ENCODE results near the gene NACC1. TPM values are rescaled to one million over a fixed set of nuclear protein-coding genes. Genes with fewer than 3 reads are reported as not detected.

Gene NACC1
- total RNA-seq, 1 donor from 2014 or later, result 35.4 TPM

DNA sequence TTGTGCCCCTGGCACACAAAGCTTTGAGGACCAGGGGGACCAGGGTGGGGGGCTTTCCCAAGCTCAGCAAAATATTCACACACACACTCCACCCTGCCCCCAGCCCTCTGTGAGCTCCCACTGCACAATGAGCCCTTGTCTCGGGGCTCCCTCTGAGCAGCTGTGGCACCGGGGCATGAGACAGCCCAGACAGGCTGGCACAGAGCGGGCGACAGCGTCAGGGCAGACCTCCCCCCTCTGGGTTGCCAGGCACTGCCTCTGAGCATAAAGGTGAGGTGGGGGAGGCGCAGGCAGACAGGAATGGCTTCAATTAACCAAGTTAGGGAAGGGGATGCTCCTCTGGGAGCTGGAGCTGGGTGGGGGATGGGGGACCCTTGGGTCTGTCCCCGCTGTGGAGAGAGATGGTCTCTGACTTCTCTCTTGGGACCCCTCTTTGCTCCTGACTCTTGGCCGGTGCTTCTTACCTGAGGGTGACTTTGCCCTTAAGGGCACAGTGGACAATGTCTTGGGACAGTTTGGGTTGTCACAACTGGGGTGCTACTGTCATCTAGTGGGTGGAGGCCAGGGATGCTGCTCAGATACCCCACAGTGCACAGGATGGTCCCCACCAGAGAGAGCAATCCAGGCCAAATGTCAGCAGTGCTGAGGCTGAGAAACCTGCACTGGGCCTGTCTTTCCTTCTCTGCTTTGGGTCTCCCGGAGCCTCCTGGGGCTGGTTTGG is 45.7 kb upstream of the NACC1 start:
- Histone ChIP-seq H3K4me1 (peaks cover 76% of the 10 kb centered on the region), H3K4me3 (no peak overlapping the region), H3K36me3 (peaks cover 31% of the 10 kb centered on the region), H3K9me3 (replicated peaks) (no peaks in the 10 kb centered on the region), H3K27ac (replicated peaks) (peak overlapping the region; percentile 23), H3K27me3 (ENCODE audit: low read depth) (no peaks in the 10 kb centered on the region)
- no peak for DNase-seq
- TF ChIP-seq, protein P1, sequence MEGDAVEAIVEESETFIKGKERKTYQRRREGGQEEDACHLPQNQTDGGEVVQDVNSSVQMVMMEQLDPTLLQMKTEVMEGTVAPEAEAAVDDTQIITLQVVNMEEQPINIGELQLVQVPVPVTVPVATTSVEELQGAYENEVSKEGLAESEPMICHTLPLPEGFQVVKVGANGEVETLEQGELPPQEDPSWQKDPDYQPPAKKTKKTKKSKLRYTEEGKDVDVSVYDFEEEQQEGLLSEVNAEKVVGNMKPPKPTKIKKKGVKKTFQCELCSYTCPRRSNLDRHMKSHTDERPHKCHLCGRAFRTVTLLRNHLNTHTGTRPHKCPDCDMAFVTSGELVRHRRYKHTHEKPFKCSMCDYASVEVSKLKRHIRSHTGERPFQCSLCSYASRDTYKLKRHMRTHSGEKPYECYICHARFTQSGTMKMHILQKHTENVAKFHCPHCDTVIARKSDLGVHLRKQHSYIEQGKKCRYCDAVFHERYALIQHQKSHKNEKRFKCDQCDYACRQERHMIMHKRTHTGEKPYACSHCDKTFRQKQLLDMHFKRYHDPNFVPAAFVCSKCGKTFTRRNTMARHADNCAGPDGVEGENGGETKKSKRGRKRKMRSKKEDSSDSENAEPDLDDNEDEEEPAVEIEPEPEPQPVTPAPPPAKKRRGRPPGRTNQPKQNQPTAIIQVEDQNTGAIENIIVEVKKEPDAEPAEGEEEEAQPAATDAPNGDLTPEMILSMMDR (IDR thresholded peaks at IDR 0.05; ENCODE audit: borderline replicate concordance), result no peak
- intact Hi-C loops (cut with micrococcal nuclease), result no loop called here

- intact Hi-C loops (cut with micrococcal nuclease), result no loop called here
- peaks cover 76% of the 10 kb centered on the region for H3K4me1 ChIP-seq
- H3K27ac ChIP-seq (replicated peaks), result peak overlapping the region; percentile 16
- no peaks in the 10 kb centered on the region for H3K27me3 ChIP-seq (ENCODE audit: low read depth)
- DNase-seq, result no peak
- no peak overlapping the region for H3K4me3 ChIP-seq
- TF ChIP-seq, protein P1 (IDR thresholded peaks at IDR 0.05; ENCODE audit: borderline replicate concordance), result no peak
- no peaks in the 10 kb centered on the region for H3K9me3 ChIP-seq (replicated peaks)
- peaks cover 31% of the 10 kb centered on the region for H3K36me3 ChIP-seq
Observed at GRCh38 chr19:13073263-13073662, 44.8 kb upstream of the NACC1 start.

GRCh38 chr19:13074378-13074777 is 43.7 kb upstream of the NACC1 start:
- TF ChIP-seq, protein P1 (IDR thresholded peaks at IDR 0.05; ENCODE audit: borderline replicate concordance), result no peak
- Histone ChIP-seq H3K4me1 (peaks cover 76% of the 10 kb centered on the region), H3K4me3 (no peak overlapping the region), H3K9me3 (replicated peaks) (no peaks in the 10 kb centered on the region), H3K27me3 (ENCODE audit: low read depth) (no peaks in the 10 kb centered on the region), H3K27ac (replicated peaks) (no peak overlapping the region), H3K36me3 (peaks cover 31% of the 10 kb centered on the region)
- intact Hi-C loops (cut with micrococcal nuclease), result no loop called here
- DNase-seq, result no peak

- DNase-seq, result no peak
- Histone ChIP-seq H3K4me1 (peaks cover 68% of the 10 kb centered on the region), H3K4me3 (no peak overlapping the region), H3K27ac (replicated peaks) (peak overlapping the region; percentile 86), H3K27me3 (ENCODE audit: low read depth) (no peaks in the 10 kb centered on the region), H3K36me3 (peaks cover 35% of the 10 kb centered on the region), H3K9me3 (replicated peaks) (no peaks in the 10 kb centered on the region)
- TF ChIP-seq, protein P1 (IDR thresholded peaks at IDR 0.05; ENCODE audit: borderline replicate concordance), result no peak
- intact Hi-C loops (cut with micrococcal nuclease), result no loop called here
Observed at GRCh38 chr19:13076320-13076719, 41.7 kb upstream of the NACC1 start.

GRCh38 chr19:13076787-13077186 is 41.3 kb upstream of the NACC1 start:
- H3K9me3 ChIP-seq (replicated peaks), result no peaks in the 10 kb centered on the region
- intact Hi-C loops (cut with micrococcal nuclease), result no loop called here
- H3K4me3 ChIP-seq, result no peak overlapping the region
- TF ChIP-seq, protein P1 (IDR thresholded peaks at IDR 0.05; ENCODE audit: borderline replicate concordance), result no peak
- peak overlapping the region; percentile 86 for H3K27ac ChIP-seq (replicated peaks)
- DNase-seq, result no peak
- peaks cover 35% of the 10 kb centered on the region for H3K36me3 ChIP-seq
- peaks cover 68% of the 10 kb centered on the region for H3K4me1 ChIP-seq
- H3K27me3 ChIP-seq (ENCODE audit: low read depth), result no peaks in the 10 kb centered on the region
